Raji (cell line): Measurements from ENCODE around the gene SALL3.

Experiments used
- POLR2A ChIP-seq: IDR thresholded peaks from 2 replicates; pipeline ENCODE4 v1.6.1; 2011; ENCODE audit warnings: low read depth, low read length, control low read depth; ENCODE audit not compliant: insufficient read depth

The SALL3 gene

GRCh38 chr18:78974115-78974761 lies 5.4 kb upstream of the SALL3 start:
- TF ChIP-seq POLR2A: no peak

GRCh38 chr18:78975292-78975691 lies 4.3 kb upstream of the SALL3 start:
- no peak for TF ChIP-seq POLR2A

GRCh38 chr18:78975699-78976335 lies 3.8 kb upstream of the SALL3 start:
- no peak for TF ChIP-seq POLR2A

DNA sequence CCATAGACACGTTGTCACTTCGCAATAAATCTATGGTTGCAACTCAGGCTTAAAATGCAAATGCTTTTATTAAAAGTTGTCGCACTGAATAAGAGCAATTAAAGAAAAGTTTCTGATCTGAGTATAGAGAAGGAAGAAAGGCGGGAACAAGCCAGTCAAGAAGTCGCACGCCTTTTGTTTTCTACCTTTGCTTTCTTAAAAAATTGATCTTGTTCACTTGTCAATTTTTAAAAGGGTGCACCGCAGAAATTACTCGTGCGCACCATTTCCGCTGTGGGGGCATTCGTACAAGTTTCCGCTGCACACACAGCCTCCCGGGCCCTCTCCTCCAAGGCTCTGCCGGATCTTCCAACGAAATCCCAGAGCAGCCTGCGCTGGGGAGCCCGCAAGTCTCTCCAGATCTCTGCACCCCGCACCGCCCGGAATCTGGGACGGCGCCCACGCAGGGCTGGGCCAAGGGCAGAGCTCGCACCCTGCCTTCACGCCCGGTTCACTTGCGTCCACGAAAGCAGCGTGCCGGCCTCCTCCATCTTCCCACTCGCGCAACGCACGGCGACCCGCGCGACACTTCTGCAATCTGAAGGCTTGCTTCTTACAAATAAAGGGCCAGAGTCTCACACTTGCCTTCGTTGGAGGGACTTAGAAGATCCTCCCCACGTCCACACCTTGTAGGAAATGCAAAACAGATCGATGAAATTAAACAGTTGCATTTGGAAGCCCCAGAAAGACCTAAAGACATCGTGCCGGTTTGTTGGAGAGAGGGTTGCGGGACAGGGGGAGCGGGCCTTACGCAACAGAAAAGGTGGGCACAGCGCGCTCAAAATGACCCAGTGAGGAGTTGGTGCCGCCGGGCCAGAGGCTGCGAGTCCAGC lies 2.6 kb upstream of the SALL3 start:
- TF ChIP-seq POLR2A: no peak

GRCh38 chr18:78977637-78978348 lies 1.8 kb upstream of the SALL3 start:
- TF ChIP-seq POLR2A: no peak

DNA sequence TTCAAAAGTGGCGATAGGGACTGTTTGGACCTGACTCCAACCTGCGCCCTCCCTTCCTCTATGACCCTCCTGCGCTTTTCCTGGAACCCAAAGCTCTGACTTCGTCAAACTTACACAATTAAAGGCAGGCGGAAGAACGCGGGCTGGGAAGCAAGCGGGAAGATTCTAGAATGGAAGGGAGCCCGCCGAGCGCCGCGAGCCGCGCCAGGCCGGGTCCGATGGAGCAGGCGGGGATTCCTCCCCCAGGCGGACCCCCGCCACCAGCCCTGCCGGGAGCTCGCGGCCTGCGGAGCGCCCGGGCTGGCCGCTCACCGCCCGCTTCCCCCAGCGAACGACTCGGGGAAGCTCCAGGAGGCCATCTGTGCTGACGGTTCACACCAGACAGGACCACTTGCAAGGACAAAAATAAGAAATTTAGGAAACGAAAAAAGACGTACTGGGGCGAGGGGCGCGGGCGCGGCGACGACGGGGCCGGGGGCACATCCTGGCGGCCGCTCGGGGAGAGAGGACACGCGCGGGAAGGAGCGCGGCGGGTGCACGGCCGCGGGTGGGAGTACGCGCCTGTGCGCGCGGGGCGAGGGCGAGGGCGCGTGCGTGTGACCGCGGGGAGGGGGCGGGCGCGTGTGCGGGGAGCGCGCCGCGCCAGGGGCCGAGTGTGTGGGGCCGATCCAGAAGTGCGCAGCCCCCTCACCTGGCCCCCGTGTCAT lies 1.1 kb upstream of the SALL3 start:
- no peak for TF ChIP-seq POLR2A

DNA sequence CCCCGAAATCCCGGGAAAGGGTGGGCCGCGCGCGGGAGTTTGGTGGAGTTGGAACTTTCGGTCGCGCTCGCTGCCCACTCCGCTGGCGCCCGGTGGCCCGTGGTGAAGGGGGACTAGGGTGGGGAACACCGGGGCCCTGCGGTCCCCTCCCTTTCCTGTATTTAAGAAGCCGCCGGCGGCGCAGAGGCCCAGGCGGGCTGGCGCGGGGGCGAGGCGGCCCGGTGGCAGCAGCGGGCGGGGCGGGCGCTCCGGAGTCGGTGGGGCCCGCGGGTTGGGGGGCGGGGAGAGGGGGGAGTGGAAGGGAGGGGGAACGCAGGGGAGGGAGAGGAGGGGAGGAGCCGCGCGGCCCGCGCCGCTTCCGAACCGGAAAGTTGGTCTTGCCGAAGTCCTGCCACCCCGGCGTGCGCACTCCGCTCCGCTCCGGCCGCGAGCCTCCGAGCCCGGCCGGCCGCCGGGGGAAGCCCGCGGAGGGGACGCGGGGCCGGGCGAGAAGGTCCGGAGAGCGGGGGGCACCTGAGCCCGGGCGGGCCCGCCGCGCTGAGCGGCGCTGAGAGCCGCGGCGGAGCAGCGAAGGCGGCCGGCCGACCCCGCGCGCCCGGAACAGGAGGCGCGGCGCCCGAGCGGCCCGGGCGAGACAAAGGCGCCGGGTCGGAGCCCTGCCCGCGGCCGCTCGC lies 425 bp upstream of the SALL3 start:
- TF ChIP-seq POLR2A: no peak

GRCh38 chr18:78980279-78980771 lies 707 bp downstream of the SALL3 start:
- TF ChIP-seq POLR2A: no peak

- TF ChIP-seq POLR2A: no peak
These were observed 1.3 kb downstream of the SALL3 start for GRCh38 chr18:78980777-78981380.

DNA sequence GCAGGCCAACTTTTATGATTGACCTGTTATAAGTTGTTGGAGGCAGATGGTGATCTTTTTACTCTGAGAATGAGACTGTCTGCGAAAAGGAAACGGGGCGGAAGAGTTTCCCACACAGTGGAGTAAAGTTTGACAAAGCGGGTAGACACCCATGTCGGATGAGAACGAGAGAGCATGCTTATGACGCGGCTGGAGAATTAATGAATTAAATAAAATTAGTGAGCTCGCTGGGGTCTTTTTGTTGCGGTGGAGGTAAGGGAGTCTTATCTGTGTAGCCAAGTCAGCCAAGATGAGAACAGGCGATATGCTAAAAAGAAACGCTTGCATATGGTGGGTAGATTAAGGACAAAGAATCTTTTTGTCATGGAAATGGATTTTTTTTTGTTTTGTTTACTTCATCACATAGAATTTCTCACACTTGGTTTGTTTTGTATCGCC lies 1.8 kb downstream of the SALL3 start:
- no peak for TF ChIP-seq POLR2A

DNA sequence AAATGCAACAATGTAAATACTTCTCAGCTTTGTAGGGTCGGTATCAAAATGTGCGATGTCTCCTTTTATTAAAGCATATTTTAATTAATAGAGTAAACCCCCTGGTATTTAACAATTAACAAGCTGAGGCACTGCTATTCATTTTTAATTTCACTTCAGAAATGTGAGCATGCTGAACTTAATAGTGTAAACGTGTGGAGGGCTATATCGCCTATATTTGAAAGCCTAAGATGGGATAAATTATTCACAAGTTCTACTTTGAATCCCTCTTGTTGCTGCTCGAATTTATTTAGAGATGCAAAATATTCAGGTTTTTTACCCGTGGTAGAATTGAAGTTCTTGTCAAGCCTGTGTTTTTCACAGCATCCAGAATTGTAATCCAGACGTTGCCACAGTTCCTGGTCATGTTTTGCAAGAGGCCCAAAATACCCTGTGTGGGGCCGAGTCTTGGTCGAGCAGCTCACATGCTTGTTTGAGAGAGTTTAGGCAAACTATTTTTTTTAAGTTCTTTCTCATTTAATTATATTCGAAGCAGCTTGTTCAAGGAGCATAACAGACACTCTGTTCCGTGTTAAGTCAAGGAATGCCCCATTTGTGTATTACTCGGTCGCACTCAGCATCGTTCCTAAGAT lies 2.5 kb downstream of the SALL3 start:
- no peak for TF ChIP-seq POLR2A

GRCh38 chr18:78983512-78983911 lies 3.9 kb downstream of the SALL3 start:
- no peak for TF ChIP-seq POLR2A
